ENCODE measurements around the gene SLC25A21. TPM values are rescaled to one million over a fixed set of nuclear protein-coding genes. Genes with fewer than 3 reads are reported as not detected.

The SLC25A21 gene
- total RNA-seq, 1 experiment from 2014 or later = 2.1 TPM

- Histone ChIP-seq H3K4me1 (ENCODE audit: control insufficient read depth, insufficient read depth, low read length) (no peaks in the 10 kb centered on the region), H3K27ac (ENCODE audit: low read length) (no peak overlapping the region), H3K36me3 (ENCODE audit: control insufficient read depth, insufficient read depth, low read length) (no peaks in the 10 kb centered on the region), H3K9me3 (ENCODE audit: control insufficient read depth, insufficient read depth, low read depth, low read length) (no peaks in the 10 kb centered on the region), H3K27me3 (ENCODE audit: control insufficient read depth, insufficient read depth, low read length) (no peaks in the 10 kb centered on the region), H3K4me3 (ENCODE audit: low read depth in 2 of 2, low read length in 2 of 2) (no peak overlapping the region)
- no peak for TF ChIP-seq REST (IDR thresholded peaks at IDR 0.05; ENCODE audit: insufficient read depth in 1 of 2, low read depth in 2 of 2, low read length in 1 of 2)
- TF ChIP-seq, protein P1, sequence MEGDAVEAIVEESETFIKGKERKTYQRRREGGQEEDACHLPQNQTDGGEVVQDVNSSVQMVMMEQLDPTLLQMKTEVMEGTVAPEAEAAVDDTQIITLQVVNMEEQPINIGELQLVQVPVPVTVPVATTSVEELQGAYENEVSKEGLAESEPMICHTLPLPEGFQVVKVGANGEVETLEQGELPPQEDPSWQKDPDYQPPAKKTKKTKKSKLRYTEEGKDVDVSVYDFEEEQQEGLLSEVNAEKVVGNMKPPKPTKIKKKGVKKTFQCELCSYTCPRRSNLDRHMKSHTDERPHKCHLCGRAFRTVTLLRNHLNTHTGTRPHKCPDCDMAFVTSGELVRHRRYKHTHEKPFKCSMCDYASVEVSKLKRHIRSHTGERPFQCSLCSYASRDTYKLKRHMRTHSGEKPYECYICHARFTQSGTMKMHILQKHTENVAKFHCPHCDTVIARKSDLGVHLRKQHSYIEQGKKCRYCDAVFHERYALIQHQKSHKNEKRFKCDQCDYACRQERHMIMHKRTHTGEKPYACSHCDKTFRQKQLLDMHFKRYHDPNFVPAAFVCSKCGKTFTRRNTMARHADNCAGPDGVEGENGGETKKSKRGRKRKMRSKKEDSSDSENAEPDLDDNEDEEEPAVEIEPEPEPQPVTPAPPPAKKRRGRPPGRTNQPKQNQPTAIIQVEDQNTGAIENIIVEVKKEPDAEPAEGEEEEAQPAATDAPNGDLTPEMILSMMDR (IDR thresholded peaks at IDR 0.05) = no peak
- no peak for TF ChIP-seq TCF7L2 (IDR thresholded peaks at IDR 0.05; ENCODE audit: low read depth, low read length)
- no peak for TF ChIP-seq SIN3A (IDR thresholded peaks at IDR 0.05; ENCODE audit: borderline replicate concordance, insufficient read depth, low read depth, low read length)
- TF ChIP-seq POLR2AphosphoS5 (IDR thresholded peaks at IDR 0.05; ENCODE audit: low read depth, low read length) = no peak
- in situ Hi-C loops (cut with HindIII; ENCODE audit: low pct_unique_long_range_greater_than_20kb, low sequenced_read_pairs) = no loop called here
- BruUV-seq (replicated peaks) = no TSS peak
- ChIA-PET CTCF (no interaction called here), POLR2A (no interaction called here)
- no peak for ATAC-seq
- no peak for DNase-seq (ENCODE audit: low read depth, low spot score)
- intact Hi-C loops (cut with micrococcal nuclease; ENCODE audit: unreplicated experiment) = no loop called here
Measured at GRCh38 chr14:37187294-37187693, 14.9 kb upstream of the SLC25A21 start.

GRCh38 chr14:37186865-37187264 lies 14.5 kb upstream of the SLC25A21 start:
- H3K9me3 ChIP-seq (ENCODE audit: control insufficient read depth, insufficient read depth, low read depth, low read length) = no peaks in the 10 kb centered on the region
- ChIA-PET POLR2A (no interaction called here), CTCF (no interaction called here)
- no peak overlapping the region for H3K27ac ChIP-seq (ENCODE audit: low read length)
- TF ChIP-seq SIN3A (IDR thresholded peaks at IDR 0.05; ENCODE audit: borderline replicate concordance, insufficient read depth, low read depth, low read length) (no peak), REST (IDR thresholded peaks at IDR 0.05; ENCODE audit: insufficient read depth in 1 of 2, low read depth in 2 of 2, low read length in 1 of 2) (no peak), TCF7L2 (IDR thresholded peaks at IDR 0.05; ENCODE audit: low read depth, low read length) (no peak), POLR2AphosphoS5 (IDR thresholded peaks at IDR 0.05; ENCODE audit: low read depth, low read length) (no peak)
- TF ChIP-seq, protein P1 (IDR thresholded peaks at IDR 0.05) = no peak
- H3K36me3 ChIP-seq (ENCODE audit: control insufficient read depth, insufficient read depth, low read length) = no peaks in the 10 kb centered on the region
- no peaks in the 10 kb centered on the region for H3K4me1 ChIP-seq (ENCODE audit: control insufficient read depth, insufficient read depth, low read length)
- H3K4me3 ChIP-seq (ENCODE audit: low read depth in 2 of 2, low read length in 2 of 2) = no peak overlapping the region
- BruUV-seq (replicated peaks) = no TSS peak
- intact Hi-C loops (cut with micrococcal nuclease; ENCODE audit: unreplicated experiment) = no loop called here
- no peaks in the 10 kb centered on the region for H3K27me3 ChIP-seq (ENCODE audit: control insufficient read depth, insufficient read depth, low read length)
- DNase-seq (ENCODE audit: low read depth, low spot score) (no peak), ATAC-seq (no peak)
- in situ Hi-C loops (cut with HindIII; ENCODE audit: low pct_unique_long_range_greater_than_20kb, low sequenced_read_pairs) = no loop called here
